Fibroblast of skin of right biceps (primary cell): ENCODE data around the gene KRT14.
"Not testable (repeated sequence)": the region's sequence is repeated elsewhere in the genome, so short reads cannot be mapped to it uniquely, and the experiment has no call there.

Source experiments
- DNase-seq: peaks from one replicate; pipeline ENCODE4 v3.0.0-alpha.2; 2013

Gene KRT14

DNA sequence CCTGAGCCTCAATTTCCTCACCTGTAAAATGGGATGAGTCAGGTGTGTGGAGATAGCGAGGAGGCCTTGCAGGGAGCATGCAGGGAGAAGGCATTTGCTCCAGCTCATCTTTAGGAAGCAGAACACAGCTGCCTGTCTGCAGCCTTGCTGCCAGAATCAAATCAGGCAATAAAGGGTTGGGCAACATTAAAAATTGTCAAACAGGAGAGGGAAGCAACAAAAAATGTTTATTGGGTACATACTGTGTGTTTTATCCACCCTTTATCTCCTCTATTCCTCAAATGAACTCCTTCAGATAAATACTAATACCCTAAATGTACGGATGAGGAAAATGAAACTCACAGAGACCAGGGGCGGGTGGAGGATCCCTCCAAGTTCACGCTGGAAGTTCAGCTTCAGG is 13.6 kb upstream of the KRT14 start:
- DNase-seq: no peak

DNA sequence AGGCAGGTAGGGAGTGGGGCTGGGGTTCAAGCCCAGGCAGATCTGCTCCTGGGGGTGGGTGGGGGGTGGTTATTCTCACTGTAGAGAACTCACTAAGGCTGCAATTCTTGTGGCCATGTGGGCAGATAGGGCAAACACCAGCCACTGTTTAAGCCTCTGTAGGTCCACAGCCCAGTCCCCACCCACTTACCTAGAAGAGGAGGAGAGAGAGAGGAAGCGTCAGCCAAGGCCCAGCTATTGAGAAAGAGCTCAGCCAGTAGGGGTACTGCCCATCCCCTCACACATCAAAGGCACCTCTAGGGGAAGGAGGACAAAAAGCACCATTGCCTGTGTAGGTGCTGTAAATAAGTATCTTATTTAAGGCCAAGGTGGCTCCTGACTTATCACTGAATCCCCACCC is 13.0 kb upstream of the KRT14 start:
- DNase-seq: no peak

DNA sequence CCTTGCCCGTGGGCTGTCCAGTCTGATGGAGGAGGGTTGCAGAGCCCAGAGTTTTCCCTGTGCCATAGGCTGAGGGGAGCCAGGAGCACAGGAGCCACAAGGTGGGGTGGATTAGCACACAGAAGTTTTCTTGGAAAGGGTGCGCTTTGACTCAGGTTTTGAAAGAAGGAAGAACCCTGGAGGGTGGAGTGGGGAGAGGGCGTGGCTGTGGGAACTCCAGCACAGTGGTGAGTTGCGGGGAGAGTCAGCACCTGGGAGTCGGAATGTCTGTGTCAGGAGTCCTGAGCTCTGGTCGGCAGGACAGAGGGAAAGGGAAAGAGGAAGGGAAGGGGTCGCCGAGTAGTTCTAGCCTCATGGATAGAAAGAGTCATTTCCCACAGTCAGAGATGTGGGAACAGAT is 8.9 kb upstream of the KRT14 start:
- DNase-seq: no peak

DNA sequence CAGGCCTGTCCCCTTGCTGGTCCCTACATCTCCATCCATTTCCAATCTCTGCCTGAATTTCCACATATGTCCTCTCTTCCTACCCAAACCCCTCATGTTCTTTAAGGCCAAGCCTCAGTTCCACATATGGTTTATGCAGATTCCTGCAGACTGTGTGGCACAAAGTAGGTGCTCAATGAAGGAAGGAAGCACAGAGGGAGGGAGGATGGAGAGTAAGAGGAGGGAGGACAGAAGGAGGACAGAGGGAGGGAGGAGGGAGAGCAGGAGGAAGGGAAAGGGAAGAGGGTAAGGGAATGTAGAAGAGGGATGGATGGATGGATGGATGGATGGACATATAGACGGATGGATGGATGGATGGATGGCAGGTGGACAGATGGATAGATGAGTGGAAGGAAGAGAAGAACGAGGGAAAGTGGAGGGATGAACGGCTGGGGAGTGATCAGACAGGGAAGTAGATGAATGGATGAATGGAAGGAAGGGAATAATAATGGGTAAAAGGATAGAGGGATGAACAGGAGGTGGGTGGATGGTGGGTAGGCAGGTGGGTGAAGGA is 7.7 kb upstream of the KRT14 start:
- DNase-seq: no peak

DNA sequence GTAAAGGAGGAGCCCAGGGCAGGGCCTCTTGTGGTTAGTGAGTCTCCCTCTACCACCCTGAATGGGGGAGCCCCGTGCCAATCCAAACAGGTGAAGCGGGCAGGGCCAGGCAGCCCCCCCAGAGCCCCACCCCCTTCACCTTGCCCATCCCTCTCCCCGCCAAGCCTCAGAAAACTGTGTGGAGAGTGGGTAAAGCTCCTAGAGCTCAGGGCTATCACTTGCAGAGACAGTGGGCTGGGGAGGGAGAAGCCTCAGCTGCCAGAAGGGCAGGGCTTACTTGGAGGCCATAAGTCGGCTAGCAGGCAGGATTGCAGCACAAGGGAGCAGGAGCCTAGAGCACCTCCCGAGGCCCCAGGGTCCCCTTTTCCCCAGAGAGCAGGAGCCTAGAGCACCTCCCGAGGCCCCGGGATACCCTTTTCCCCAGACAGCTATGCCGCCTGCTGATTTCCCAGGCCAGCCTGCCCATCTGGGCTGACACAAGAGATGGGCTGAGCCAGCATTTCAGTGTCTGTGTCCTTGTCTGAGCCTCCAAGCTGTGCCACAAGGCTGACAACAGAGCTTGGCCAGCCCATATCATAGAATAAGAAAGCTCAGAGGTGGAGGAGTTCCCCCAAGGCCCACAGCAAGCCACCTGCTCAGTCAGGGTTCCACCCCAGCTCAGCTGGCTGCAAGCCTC is 6.7 kb upstream of the KRT14 start:
- no peak for DNase-seq

DNA sequence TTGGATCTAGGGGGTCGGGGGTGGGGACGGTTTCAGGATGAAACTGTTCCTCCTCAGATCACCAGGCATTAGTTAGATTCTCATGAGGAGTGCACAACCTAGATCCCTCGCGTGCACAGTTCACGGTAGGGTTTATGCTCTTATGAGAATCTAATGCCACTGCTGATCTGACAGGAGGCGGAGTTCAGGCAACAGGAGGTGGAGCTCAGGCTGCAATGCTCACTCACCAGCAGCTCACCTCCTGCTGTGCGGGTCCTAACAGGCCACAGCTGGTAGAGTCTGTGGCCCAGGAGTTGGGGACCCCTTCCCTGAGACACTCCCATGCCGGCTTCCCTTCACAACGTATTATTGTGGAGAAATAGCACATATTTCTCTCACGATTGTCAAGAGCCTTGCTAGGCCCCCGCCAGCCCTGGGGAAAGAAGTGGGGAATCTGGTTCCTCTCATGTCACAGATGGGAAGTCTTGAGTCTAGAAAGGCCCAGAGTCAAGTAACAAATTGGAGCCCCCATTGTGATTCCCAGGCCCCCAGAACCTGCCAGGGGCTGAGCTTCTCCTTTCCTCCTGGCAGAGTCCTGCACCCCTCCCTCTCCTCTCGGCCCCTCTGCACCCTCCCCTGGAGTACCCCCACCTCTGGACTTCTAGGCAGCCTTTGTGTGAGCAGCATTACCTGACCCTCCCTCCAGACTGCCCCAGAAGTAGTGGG is 6.1 kb upstream of the KRT14 start:
- DNase-seq: no peak

DNA sequence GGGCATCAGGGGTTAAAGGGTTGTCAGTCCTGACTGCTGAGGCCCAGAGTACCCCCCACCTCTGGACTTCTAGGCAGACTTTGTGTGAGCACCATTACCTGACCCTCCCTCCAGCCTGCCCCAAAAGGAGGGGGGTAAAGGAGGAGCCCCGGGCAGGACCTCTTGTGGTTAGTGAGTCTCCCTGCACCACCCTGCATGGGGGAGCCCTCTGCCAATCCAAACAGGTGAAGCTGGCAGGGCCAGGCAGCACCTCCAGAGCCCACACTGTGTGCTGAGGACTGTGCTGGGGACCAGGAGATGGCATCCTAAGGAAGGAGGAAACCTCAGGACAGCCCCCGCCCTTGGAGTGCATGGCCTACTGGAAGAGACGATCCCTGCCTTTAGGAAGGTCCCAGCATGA is 2.6 kb upstream of the KRT14 start:
- no peak for DNase-seq

DNA sequence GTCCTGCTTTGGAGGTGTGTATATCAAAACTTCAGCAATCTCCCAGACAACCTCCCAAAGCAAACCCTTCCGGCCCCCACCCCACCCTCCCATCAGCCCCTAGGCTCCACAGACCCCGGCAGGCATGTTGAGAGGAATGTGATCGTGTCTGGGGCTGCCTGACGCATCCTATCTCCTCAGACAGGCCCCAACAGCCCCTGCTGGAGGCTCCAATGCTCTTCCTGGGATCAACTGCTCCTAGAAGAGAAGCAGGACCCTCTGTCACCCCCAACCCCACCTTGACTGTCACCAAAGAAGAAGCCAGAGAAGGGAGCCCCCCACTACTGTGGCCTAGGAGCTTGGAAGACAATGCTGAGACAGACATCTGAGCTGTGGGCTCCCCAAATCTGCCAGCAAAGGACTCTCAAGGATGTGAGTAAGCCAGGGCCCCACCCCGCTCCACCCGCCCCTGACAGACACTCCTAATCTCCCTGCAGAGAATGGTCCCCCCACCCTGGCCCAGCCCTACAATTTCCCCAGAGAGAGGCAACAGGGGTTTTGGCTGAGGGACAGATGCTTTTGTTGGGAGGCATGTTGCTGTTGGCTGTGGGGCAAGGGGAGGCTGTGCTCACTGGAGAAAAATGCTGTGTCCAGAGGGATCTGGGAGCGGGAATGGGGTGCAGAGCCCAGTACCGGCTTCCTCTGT is 1.6 kb upstream of the KRT14 start:
- DNase-seq: peak; percentile 12

DNA sequence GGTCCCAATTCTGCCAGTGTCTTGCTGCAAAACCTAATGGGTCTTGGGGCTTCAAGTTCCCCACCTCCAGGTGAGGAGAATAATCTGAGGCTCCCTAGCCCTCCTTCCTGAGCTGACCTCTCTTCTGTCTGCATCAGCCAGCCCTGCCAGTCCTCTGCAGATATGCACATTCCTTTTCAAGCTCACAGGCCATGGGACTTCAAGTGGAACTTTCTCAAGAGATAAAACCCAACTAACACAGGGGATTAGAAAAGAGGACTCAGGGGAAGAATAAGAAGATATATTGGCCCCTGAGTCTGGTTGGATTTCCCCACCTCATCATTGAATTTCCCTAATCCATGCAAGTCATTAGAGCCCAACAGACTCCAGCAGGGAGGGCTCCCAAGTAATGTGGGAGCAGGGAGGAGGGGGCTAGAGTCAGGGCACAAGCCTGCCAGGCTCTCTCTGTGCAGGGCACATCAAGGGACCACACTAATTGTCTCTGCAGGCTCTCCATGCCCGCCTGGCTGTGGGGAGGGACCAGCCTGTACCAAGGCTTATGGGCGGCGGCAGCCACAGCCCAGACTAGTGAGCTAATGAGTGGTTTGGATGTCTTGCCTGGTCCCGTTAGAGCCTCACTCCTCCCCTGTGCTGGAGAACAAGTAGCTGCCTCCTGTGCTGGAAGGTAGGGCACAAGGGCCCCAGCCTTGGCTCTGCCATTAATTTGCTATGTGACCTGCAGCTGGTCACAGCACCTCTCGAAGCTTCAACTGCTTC is 1.2 kb downstream of the KRT14 start:
- no peak for DNase-seq

DNA sequence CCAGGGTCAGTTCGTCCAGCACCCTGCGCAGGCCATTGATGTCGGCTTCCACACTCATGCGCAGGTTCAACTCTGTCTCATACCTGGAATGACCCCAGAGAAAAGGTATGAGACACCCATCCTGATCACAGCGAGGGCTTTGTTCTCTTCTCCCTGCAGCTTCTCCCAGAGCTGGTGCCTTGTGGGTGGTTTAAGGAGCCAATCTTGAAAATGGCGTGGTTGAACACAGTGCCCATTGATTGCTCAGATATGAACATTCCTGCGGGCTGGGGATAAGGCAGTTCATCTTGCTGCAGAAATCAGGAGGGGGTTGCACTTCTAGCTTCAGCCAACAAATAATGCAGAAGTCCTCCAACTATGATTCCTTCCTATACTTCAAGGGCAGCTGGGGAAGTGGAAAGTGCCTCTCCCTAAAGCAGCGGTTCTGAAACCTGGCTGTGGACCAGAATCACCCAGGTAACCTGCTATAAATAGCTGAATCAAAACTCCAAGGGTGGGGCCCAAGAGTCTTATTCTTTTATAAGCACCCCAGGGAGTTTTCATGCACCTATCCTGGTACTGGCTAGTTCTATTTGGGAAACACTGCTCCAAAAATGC is 2.3 kb downstream of the KRT14 start:
- not testable (repeated sequence) for DNase-seq

DNA sequence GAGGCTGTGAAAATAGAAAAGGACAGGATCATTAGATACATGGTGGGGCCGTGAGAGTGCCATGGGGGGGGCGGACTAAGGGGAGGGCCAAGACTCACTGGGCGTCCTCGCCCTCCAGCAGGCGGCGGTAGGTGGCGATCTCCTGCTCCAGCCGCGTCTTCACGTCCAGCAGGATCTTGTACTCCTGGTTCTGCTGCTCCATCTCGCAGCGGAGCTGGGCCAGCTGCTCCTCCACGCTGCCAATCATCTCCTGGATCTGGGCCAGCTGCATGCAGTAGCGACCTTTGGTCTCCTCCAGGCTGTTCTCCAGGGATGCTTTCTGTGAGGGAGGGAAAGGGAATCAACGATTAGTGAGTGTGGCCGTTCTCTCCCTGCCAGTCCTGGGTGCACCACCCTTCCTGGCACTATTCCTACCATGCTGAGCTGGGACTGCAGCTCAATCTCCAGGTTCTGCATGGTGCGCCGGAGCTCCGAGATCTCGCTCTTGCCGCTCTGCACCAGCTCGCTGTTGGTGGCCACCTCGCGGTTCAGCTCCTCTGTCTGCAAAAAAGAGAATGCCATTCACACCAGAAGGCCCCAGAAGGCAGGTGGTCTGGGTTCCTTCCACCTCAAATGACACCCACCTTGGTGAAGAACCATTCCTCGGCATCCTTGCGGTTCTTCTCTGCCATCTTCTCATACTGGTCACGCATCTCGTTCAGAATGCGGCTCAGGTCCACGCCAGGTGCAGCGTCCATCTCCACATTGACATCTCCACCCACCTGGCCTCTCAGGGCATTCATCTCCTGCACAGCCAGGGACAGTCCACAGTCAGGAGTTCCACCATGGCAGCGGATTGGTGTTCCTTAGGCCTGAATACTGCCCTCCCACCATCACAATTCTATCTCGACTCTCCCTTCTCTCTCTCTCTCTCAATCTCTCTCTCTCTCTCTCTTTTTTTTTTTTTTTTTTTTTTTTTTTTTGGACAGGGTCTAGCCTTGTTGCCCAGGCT is 3.3 kb downstream of the KRT14 start:
- no peak for DNase-seq

DNA sequence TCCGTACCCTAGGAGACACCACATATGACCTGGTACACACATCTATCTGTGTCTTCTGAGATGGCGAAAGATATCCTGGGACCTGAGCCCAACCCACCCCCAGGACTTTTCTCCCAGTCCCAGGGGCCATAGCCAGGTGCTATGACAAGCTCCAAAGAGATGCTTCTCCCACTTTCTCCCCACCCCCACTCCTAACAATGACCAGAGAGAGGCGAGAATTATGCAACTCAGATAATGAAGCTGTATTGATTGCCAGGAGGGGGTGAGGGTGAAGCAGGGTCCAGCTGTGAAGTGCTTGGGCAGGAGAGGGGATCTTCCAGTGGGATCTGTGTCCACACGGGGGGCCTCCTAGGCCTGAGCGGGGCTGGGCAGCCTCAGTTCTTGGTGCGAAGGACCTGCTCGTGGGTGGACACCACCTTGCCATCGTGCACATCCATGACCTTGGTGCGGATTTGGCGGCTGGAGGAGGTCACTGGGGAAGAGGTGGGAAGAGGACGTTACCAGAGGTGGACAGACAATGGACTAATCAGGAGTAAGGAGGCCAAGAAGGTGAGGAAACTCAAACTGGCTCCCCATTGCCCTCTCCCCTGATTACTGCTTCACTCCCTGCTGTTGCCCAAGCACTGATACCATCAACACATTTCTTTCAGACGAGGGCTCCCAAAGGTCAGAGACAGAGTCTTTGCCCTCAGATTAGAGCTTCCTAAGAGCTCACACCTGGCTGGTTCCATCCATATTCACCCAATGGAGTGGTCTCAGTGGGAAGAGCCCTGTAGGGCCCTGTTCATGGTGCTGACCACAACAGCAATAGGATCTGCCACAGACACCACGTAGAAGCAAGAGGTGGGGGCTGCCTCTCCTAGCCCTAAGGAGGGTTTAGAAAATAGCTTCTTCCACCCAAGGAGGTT is 4.4 kb downstream of the KRT14 start:
- not testable (repeated sequence) for DNase-seq

DNA sequence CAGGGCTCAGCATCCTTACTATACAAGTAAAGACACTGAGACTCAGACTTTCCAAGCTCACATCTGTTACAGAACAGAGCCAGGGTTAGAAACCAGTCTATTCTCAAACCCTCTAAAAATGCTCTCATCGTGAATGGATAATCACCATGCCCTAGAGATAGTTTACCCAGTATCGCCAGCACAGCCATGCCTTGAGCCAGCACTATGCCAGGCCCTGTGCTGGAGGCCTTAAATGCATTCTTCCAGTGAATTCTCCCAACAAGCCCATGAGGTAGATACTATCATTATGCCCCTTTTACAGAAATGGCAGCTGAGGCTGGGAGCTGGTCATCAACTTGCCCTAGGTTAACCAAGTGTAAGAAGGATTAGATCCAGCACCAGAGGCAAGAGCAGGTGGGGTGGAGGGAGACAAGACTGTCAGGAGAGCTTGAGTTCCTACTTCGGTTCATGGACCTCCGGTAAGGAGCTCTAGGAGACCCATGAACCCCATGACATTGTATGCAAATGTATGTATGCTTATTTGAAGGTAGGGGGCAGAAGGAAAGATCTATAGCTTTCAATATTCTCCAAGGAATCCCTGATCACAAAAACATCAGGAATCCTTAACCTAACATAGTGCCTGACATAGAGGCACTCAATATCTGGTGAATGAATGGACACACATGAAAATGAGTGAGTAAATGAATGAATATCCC is 5.2 kb downstream of the KRT14 start:
- no peak for DNase-seq

DNA sequence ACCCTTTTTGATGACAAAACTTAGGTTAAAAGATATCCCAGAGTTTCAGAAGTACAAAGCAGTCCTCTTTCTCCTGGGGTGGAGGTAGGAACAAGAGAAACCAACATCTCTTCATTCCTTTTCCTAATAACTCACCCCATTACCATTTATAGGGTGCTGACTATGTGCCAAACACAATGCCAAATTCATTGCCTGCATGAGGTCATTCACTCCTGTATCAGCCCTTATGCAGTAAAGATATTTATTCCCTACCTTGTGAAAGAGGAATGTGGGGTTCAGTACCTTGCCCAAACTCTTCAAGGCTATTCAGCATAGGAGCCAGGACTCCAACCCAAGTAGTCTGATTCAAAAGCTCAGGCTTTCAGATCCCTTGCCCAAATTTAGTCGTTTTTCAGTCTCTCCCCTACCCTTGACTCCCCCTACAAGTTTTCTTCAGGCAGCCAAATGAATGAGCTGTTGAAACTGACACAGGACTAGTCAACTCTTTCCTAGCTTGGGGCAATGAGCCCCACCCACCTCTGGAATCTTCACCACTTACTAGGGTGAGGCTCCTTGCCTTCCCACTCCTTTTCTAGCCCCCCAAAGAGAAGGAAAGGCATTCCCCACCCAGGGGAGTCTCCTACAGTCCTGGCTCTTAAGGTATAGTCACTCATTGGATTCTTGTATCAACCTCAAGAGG is 5.9 kb downstream of the KRT14 start:
- DNase-seq: no peak

DNA sequence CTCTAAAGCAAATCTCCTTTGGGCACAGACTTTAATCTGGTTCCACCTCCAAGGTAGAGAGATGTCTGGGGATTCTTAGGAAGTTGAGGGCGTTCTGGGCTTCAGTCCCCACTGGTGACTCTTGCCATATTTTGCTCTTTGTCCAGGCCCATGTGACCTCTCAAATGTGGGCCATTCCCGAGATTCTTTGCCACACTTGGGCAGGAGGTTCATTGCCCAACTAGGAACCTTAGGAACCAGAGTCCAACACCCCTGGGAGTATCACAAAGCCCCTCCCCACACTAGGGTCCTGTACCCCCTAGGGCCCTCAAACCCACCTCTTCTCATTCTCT is 6.5 kb downstream of the KRT14 start:
- no peak for DNase-seq

DNA sequence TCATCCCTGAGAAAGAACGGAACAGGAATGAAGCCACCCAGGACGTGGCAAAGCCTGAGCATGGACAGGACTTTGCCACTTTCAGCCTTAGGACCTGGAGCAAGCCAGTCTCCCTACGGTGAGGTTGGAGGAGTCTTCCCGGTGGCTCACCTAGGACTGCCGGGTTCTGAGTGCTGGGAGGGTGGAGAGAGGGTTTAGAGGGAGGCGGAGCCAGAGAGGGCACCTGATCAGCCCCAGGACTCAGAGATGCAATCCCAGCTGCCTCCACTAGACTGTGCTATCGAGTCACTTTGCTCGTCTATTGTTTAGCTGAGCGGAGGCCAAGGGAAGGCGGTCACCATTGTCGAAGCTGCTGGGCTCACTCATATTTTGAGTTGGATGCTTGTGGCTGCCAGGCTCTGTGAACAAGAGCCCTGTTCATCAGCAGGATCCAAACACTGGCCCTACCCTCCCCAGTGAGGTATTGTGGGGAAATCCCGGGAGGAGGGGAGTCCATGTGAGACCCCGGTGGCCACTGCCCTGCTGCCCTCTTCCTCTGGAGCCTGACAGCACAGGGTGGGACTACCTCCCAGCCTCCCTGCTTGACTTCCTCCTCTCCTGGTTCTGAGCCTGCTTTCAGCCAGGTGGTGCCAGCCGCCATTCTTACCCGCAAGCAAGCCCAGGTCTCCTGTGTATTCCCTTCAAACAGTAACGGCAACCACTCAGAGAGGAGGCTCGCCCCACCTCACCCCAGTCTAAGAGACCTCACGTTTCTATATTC is 7.0 kb downstream of the KRT14 start:
- DNase-seq: peak; percentile 72

DNA sequence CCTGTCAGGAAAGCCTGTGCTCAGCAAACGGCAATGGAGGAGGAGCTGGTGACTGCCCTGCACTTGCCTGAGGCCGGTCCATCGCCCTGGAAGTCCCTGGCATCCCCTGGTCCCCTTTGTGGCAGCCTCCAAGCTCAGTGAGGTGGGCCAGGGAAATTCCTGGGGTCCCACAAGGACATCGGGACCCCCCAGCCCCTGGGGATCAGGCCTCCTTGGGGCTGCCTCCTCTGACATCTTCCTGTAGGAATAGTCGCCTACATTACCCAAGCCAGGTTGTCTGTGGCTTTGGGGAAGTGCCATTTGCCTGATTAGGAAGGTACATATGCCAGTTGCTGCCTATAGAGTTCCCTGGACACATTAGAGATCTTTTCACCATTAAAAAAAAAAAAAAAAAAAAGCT is 7.7 kb downstream of the KRT14 start:
- no peak for DNase-seq

DNA sequence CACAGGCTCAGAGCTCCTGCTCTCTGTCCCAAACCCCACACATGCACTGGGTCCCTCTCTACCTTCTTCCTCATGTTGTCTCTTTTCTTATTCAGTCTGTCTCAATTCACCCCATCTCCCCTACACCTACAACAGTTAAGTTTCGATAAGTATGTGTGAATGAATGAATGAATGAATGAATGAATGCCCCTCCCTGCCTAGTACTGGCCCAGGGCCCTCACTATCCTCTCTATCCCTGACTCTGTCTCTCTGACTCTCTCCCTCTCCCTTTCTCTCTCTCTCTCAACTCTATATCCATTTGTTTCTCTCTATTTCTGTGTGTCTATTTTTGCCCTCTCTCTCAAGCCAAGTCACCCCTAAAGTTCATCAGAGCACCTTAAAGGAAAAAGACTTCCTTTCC is 8.2 kb downstream of the KRT14 start:
- no peak for DNase-seq

DNA sequence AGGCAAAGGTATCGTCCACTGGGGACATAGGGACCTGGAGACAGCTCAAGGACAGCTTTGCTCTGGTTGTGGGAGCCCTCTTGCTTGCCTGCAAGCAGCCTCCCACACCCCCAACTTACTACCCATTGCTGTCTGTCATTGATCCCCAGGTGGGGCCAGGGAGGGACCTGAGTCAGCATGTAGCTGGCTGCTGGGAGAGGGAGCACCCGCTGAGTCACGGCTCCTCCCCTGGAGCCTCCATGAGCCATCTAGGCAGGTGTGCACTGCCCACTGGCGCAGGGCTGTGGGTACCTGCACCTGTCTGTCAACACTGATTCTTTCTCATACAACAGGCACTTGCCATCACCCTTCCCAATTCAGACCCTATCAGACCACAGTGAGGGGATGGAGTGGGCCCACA is 10.0 kb downstream of the KRT14 start:
- not testable (repeated sequence) for DNase-seq
